PC-3 (cell line): ENCODE measurements around the gene MEF2B.

Source experiments
- EZH2 ChIP-seq: fragments of 300-600 bp; sonication (generic); IDR thresholded peaks from one replicate; pipeline ENCODE4 v1.6.1; 2017; ENCODE audit warnings: antibody characterized with exemption, mild to moderate bottlenecking, low read length; ENCODE audit not compliant: unreplicated experiment
- EZH2phosphoT487 ChIP-seq: fragments of 300-600 bp; sonication (generic); IDR thresholded peaks from 2 replicates; pipeline ENCODE4 v1.6.1; 2018; ENCODE audit warnings: mild to moderate bottlenecking, antibody characterized with exemption, low read length, borderline replicate concordance
- TF ChIP-seq, protein P1 (sequence below): fragments of 300-600 bp; sonication (generic); conservative IDR thresholded peaks from 2 replicates; pipeline ENCODE4 v1.5.1; 2017; ENCODE audit warnings: antibody characterized with exemption, low read depth, mild to moderate bottlenecking, low read length

DNA sequence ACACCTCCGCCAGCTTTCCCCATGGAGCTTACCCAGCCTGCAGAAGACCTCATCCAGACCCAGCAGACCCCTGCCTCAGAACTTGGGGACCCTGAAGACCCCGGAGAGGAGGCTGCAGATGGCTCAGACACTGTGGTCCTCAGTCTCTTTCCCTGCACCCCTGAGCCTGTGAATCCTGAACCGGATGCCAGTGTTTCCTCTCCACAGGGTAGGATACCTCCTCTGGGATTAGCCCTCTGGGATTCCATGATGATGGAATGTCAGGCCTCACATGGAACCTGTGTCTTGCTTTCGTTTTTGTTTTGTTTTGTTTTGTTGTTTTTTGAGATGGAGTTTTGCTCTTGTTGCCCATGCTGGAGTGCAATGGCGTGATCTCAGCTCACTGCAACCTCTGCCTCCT is 23.9 kb upstream of the MEF2B start:
- TF ChIP-seq EZH2phosphoT487 (no peak), EZH2 (no peak)
- TF ChIP-seq, protein P1, sequence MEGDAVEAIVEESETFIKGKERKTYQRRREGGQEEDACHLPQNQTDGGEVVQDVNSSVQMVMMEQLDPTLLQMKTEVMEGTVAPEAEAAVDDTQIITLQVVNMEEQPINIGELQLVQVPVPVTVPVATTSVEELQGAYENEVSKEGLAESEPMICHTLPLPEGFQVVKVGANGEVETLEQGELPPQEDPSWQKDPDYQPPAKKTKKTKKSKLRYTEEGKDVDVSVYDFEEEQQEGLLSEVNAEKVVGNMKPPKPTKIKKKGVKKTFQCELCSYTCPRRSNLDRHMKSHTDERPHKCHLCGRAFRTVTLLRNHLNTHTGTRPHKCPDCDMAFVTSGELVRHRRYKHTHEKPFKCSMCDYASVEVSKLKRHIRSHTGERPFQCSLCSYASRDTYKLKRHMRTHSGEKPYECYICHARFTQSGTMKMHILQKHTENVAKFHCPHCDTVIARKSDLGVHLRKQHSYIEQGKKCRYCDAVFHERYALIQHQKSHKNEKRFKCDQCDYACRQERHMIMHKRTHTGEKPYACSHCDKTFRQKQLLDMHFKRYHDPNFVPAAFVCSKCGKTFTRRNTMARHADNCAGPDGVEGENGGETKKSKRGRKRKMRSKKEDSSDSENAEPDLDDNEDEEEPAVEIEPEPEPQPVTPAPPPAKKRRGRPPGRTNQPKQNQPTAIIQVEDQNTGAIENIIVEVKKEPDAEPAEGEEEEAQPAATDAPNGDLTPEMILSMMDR, result no peak
